Measurements from ENCODE around the gene PRDM8. TPM values are rescaled to one million over a fixed set of nuclear protein-coding genes. Genes with fewer than 3 reads are reported as not detected.

The PRDM8 gene
- total RNA-seq, 2 donors from 2014 or later = not detected

GRCh38 chr4:80232707-80233370, 35.5 kb downstream of the PRDM8 start:
- H3K9ac ChIP-seq (ENCODE audit: extremely low read depth, low read length, poor library complexity, severe bottlenecking) = no peak overlapping the region
- H3K27me3 Mint-ChIP-seq (ENCODE audit: insufficient read depth) = peaks cover 23% of the 10 kb centered on the region
- 100% methylated on average over 1 to 2 of the region's 2 CpGs for WGBS, 2 experiments (ENCODE audit: insufficient coverage in 1 of 2, insufficient read length in 1 of 2)
- H3K4me1 ChIP-seq (ENCODE audit: control insufficient read depth, insufficient read depth, low read length) = no peaks in the 10 kb centered on the region
- H3K4me1 Mint-ChIP-seq = no peaks in the 10 kb centered on the region
- TF ChIP-seq CTCF (conservative IDR thresholded peaks at IDR 0.05) = no peak
- no peak overlapping the region for H3K27ac Mint-ChIP-seq
- no peaks in the 10 kb centered on the region for H3K9me3 ChIP-seq (ENCODE audit: control insufficient read depth, low read length)
- no peak overlapping the region for H3K27ac ChIP-seq (ENCODE audit: low read depth, low read length)
- H3K4me3 ChIP-seq (ENCODE audit: low read length) = no peak overlapping the region
- DNase-seq = no peak
- H3K36me3 Mint-ChIP-seq (ENCODE audit: low read depth) = no peaks in the 10 kb centered on the region
- H3K36me3 ChIP-seq (ENCODE audit: control insufficient read depth, insufficient read depth, low read length) = no peaks in the 10 kb centered on the region
- H3K4me3 Mint-ChIP-seq = no peak overlapping the region
- no peaks in the 10 kb centered on the region for H3K9me3 Mint-ChIP-seq
- H3K27me3 ChIP-seq (ENCODE audit: control insufficient read depth, insufficient read depth, low read length, poor library complexity, severe bottlenecking) = peaks cover 34% of the 10 kb centered on the region

- DNase-seq = no peak
- WGBS, 2 experiments (ENCODE audit: insufficient coverage in 1 of 2, insufficient read length in 1 of 2) = 86% methylated on average over 3 of the region's 4 CpGs; no CpG with 5 or more reads in 1 of the 2 experiments
- H3K36me3 Mint-ChIP-seq (ENCODE audit: low read depth) = no peaks in the 10 kb centered on the region
- no peaks in the 10 kb centered on the region for H3K9me3 Mint-ChIP-seq
- no peaks in the 10 kb centered on the region for H3K9me3 ChIP-seq (ENCODE audit: control insufficient read depth, low read length)
- H3K4me1 ChIP-seq (ENCODE audit: control insufficient read depth, insufficient read depth, low read length) = no peaks in the 10 kb centered on the region
- no peaks in the 10 kb centered on the region for H3K4me1 Mint-ChIP-seq
- H3K36me3 ChIP-seq (ENCODE audit: control insufficient read depth, insufficient read depth, low read length) = no peaks in the 10 kb centered on the region
- no peak for TF ChIP-seq CTCF (conservative IDR thresholded peaks at IDR 0.05)
- no peak overlapping the region for H3K9ac ChIP-seq (ENCODE audit: extremely low read depth, low read length, poor library complexity, severe bottlenecking)
- peaks cover 19% of the 10 kb centered on the region for H3K27me3 Mint-ChIP-seq (ENCODE audit: insufficient read depth)
- H3K27ac Mint-ChIP-seq = no peak overlapping the region
- no peak overlapping the region for H3K27ac ChIP-seq (ENCODE audit: low read depth, low read length)
- H3K4me3 Mint-ChIP-seq = no peak overlapping the region
- H3K27me3 ChIP-seq (ENCODE audit: control insufficient read depth, insufficient read depth, low read length, poor library complexity, severe bottlenecking) = peaks cover 28% of the 10 kb centered on the region
- H3K4me3 ChIP-seq (ENCODE audit: low read length) = no peak overlapping the region
These were observed 36.1 kb downstream of the PRDM8 start for GRCh38 chr4:80233390-80233789.

DNA sequence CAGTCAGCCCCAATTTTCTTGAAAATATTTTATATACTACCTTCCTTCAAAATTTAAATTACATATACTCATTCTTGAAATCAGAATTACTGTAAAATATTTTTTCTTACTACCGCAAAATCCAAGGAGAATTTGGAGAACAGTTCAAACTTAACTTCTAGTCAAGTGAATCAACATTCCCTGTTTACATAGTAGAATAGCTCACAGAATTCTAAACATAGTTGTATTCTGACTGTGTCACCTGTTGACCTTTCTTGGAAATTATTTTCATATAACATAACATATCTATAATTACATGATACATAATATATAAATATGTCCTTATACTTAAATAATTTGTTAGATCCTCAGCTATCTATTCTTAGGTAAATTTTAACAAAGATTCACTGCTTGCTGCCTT, 38.1 kb downstream of the PRDM8 start:
- Histone ChIP-seq H3K27me3 (ENCODE audit: control insufficient read depth, insufficient read depth, low read length, poor library complexity, severe bottlenecking) (peaks cover 26% of the 10 kb centered on the region), H3K4me3 (ENCODE audit: low read length) (no peak overlapping the region), H3K36me3 (ENCODE audit: control insufficient read depth, insufficient read depth, low read length) (no peaks in the 10 kb centered on the region), H3K9me3 (ENCODE audit: control insufficient read depth, low read length) (no peaks in the 10 kb centered on the region), H3K27ac (ENCODE audit: low read depth, low read length) (no peak overlapping the region), H3K4me1 (ENCODE audit: control insufficient read depth, insufficient read depth, low read length) (no peaks in the 10 kb centered on the region), H3K9ac (ENCODE audit: extremely low read depth, low read length, poor library complexity, severe bottlenecking) (no peak overlapping the region)
- H3K27me3 Mint-ChIP-seq (ENCODE audit: insufficient read depth) = peaks cover 4% of the 10 kb centered on the region
- H3K9me3 Mint-ChIP-seq = no peaks in the 10 kb centered on the region
- no peak for TF ChIP-seq CTCF (conservative IDR thresholded peaks at IDR 0.05)
- no peak overlapping the region for H3K4me3 Mint-ChIP-seq
- no peaks in the 10 kb centered on the region for H3K36me3 Mint-ChIP-seq (ENCODE audit: low read depth)
- DNase-seq = no peak
- no peaks in the 10 kb centered on the region for H3K4me1 Mint-ChIP-seq
- H3K27ac Mint-ChIP-seq = no peak overlapping the region
- WGBS, 2 experiments (ENCODE audit: insufficient coverage in 1 of 2, insufficient read length in 1 of 2) = 90% methylated on average over 1 of the region's 1 CpG; no CpG with 5 or more reads in 1 of the 2 experiments
